ENCODE results near the gene MYO3B.
"Not testable (repeated sequence)": the region's sequence is repeated elsewhere in the genome, so short reads cannot be mapped to it uniquely, and the experiment has no call there.

MYO3B gene

GRCh38 chr2:170531876-170532275, 353.9 kb downstream of the MYO3B start:
- DNase-seq (ENCODE audit: low read depth), result no peak
- TF ChIP-seq, protein P1, sequence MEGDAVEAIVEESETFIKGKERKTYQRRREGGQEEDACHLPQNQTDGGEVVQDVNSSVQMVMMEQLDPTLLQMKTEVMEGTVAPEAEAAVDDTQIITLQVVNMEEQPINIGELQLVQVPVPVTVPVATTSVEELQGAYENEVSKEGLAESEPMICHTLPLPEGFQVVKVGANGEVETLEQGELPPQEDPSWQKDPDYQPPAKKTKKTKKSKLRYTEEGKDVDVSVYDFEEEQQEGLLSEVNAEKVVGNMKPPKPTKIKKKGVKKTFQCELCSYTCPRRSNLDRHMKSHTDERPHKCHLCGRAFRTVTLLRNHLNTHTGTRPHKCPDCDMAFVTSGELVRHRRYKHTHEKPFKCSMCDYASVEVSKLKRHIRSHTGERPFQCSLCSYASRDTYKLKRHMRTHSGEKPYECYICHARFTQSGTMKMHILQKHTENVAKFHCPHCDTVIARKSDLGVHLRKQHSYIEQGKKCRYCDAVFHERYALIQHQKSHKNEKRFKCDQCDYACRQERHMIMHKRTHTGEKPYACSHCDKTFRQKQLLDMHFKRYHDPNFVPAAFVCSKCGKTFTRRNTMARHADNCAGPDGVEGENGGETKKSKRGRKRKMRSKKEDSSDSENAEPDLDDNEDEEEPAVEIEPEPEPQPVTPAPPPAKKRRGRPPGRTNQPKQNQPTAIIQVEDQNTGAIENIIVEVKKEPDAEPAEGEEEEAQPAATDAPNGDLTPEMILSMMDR (IDR thresholded peaks at IDR 0.05; ENCODE audit: insufficient read depth, low read depth, low read length, missing control alignments), result no peak
- no peak overlapping the region for H3K4me3 ChIP-seq (ENCODE audit: low read depth, low read length)

DNA sequence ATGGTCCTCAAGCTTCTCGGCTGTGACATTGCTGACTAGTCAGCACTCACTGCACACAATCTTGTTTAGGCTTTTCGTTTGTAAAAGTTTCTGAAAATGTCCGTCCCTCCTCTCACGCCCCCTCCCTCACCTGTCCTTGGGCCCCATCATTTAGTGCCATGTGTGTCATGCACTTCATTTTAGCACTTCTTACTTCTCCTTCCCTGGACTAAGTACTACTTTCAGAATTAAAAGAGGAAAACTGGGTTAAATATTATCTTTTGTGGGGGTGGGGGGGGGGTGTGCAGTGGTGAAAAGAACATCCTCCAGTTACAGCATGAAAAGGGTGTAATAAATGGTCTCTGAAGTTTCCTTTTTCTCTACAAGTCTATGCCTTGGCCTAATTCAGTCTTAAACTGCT, 355.2 kb downstream of the MYO3B start:
- TF ChIP-seq, protein P1 (IDR thresholded peaks at IDR 0.05; ENCODE audit: insufficient read depth, low read depth, low read length, missing control alignments), result no peak
- H3K4me3 ChIP-seq (ENCODE audit: low read depth, low read length), result no peak overlapping the region
- DNase-seq (ENCODE audit: low read depth), result no peak

DNA sequence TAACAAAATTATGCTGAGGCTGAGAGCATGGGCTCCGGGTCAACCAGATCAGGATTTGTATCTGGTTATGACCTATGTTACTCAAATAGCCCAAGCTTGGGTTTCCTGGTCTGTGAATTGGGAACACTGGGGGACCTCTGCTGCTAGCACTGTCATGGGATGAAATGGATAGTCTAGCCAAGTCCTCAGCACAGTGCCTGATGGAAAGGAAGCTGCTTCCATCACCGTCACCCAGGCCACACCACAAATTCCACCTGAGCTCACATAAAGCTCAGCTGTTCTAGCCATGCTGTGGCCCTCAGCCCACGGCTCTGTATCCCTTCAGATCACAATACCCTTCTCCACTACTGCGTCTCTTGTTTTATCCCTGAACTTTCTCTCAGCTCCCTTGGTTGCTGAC, 357.6 kb downstream of the MYO3B start:
- DNase-seq (ENCODE audit: low read depth), result no peak
- H3K4me3 ChIP-seq (ENCODE audit: low read depth, low read length), result no peak overlapping the region
- TF ChIP-seq, protein P1 (IDR thresholded peaks at IDR 0.05; ENCODE audit: insufficient read depth, low read depth, low read length, missing control alignments), result no peak

GRCh38 chr2:170544817-170545216, 366.9 kb downstream of the MYO3B start:
- H3K4me3 ChIP-seq (ENCODE audit: low read depth, low read length), result no peak overlapping the region
- TF ChIP-seq, protein P1 (IDR thresholded peaks at IDR 0.05; ENCODE audit: insufficient read depth, low read depth, low read length, missing control alignments), result no peak
- DNase-seq (ENCODE audit: low read depth), result no peak

- no peak overlapping the region for H3K4me3 ChIP-seq (ENCODE audit: low read depth, low read length)
- TF ChIP-seq, protein P1 (IDR thresholded peaks at IDR 0.05; ENCODE audit: insufficient read depth, low read depth, low read length, missing control alignments), result no peak
Measured at GRCh38 chr2:170548304-170548703, 370.4 kb downstream of the MYO3B start.

GRCh38 chr2:170550501-170550900, 372.6 kb downstream of the MYO3B start:
- no peak for DNase-seq (ENCODE audit: low read depth)
- TF ChIP-seq, protein P1 (IDR thresholded peaks at IDR 0.05; ENCODE audit: insufficient read depth, low read depth, low read length, missing control alignments), result no peak
- no peak overlapping the region for H3K4me3 ChIP-seq (ENCODE audit: low read depth, low read length)

More at GRCh38 chr2:170548304-170548703, 370.4 kb downstream of the MYO3B start:
- no peak for DNase-seq (ENCODE audit: low read depth)

- DNase-seq (ENCODE audit: low read depth); H3K4me3 ChIP-seq (ENCODE audit: low read depth, low read length): not testable (repeated sequence)
Measured at GRCh38 chr2:170551899-170552298, 374.0 kb downstream of the MYO3B start.

Measured in GM12865 (cell line).